Jurkat, Clone E6-1 (cell line): ENCODE results near the gene FTCD.
"Not testable (repeated sequence)": the region's sequence is repeated elsewhere in the genome, so short reads cannot be mapped to it uniquely, and the experiment has no call there.

Experiments
- DNase-seq: peaks from one replicate; pipeline ENCODE4 v3.0.0-alpha.2; 2011; ENCODE audit warnings: low read depth, low spot score
- H3K4me3 ChIP-seq: 2 replicates; pipeline ENCODE4 v1.5.1; 2011; ENCODE audit warnings: mild to moderate bottlenecking, low read length, control low read depth, moderate library complexity

The FTCD gene

DNA sequence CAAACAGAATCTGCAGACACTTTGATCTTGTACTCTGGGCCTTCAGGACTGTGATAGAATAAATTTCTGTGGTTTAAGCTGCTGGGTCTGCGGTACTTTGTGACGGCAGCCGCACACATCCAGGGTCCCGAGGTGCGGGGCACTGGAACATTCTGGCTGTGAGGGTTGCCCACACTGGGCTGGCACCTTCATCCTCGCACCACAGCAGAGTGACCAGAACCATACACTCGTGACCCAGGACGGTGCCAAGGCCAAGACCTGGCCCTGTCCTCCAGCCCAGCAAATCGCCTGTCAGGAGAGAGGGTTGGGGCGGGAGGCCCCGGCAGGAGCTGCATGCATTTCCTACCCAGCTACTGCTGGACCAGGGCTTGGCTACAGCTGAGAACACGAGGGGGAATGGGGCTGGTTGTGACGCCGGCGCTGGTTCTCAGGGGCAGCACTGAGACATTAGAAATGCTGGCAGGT is 2.6 kb upstream of the FTCD start:
- no peak for DNase-seq
- no peak overlapping the region for H3K4me3 ChIP-seq

DNA sequence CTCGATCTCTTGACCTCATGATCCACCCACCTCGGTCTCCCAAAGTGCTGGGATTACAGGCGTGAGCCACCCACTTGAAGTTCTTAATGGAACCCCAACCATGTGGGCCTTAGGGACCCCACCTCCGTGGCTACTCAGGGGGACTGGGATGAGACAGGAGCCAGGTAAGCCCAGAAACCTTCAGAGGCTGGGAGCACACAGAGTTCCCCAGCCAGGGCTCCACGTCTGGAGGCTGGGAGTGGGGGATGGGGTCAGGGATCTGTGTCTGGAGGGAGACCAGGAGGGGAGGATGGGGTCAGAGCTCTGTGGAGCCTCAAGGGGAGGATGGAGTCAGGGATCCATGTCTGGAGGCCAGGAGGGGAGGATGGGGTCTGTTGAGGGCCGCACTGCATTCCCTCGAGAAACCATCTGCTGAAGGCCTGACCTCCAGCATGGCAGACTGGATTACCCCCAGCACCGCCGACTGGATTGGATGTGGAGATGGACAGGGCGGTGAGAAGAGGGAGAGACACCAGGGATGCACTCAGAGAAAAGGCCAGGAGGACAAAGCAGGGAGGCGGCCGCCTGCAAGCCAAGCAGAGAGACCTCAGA is 2.1 kb upstream of the FTCD start:
- no peak for DNase-seq

GRCh38 chr21:46156678-46157077 is 1.3 kb upstream of the FTCD start:
- H3K4me3 ChIP-seq, result no peak overlapping the region
- no peak for DNase-seq

More for the DNA sequence above, 2.1 kb upstream of the FTCD start:
- no peak overlapping the region for H3K4me3 ChIP-seq

GRCh38 chr21:46156378-46156645 is 933 bp upstream of the FTCD start:
- H3K4me3 ChIP-seq, result no peak overlapping the region
- no peak for DNase-seq

DNA sequence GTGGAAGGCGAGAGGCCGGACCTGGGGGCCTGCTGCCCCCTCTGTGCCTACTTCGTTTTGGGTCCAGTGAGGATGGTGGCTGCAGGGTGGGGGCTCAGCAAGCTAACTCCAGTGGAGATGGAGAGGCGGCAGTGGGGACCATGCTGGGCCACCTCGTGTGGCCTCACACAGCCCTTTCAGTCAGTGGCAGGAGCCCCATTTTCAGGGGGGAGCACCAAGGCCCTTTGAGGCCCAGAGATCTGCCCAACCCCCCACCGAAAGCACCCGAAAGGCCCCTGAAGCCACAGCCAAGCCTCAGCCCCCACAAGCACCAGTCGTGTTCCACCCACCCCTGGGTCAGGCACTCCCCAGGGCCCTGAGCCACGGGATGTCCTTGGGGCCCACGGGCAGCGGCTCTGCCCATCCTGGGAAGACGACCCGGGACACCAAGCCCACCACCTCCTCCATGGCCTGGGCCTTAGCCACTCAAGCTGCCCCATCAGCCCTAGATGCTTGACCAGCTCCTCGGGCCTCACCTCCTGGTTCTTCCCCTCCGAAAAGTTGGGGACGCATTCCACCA is 345 bp downstream of the FTCD start:
- DNase-seq, result no peak
- H3K4me3 ChIP-seq, result no peak overlapping the region

GRCh38 chr21:46154155-46154954 is 1.0 kb downstream of the FTCD start:
- no peak overlapping the region for H3K4me3 ChIP-seq

GRCh38 chr21:46153247-46154154 is 1.9 kb downstream of the FTCD start:
- H3K4me3 ChIP-seq, result no peak overlapping the region
- DNase-seq, result no peak

More at GRCh38 chr21:46154155-46154954, 1.0 kb downstream of the FTCD start:
- no peak for DNase-seq

DNA sequence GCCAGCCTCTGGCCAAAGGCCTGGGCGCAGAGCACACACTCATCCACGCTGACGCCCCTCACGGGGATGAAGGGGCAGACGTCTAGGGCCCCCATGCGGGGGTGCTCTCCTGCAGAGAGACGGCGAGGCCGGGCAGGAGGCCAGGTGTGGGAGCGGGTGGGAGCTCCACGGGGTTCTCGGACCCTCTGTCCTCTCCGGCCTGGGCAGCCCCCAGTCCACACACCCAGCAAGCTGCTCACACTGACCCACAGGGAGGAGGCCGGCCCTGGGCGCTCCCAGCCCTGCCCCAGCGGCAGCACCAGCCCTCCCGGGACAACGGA is 2.5 kb downstream of the FTCD start:
- no peak for DNase-seq
- no peak overlapping the region for H3K4me3 ChIP-seq

DNA sequence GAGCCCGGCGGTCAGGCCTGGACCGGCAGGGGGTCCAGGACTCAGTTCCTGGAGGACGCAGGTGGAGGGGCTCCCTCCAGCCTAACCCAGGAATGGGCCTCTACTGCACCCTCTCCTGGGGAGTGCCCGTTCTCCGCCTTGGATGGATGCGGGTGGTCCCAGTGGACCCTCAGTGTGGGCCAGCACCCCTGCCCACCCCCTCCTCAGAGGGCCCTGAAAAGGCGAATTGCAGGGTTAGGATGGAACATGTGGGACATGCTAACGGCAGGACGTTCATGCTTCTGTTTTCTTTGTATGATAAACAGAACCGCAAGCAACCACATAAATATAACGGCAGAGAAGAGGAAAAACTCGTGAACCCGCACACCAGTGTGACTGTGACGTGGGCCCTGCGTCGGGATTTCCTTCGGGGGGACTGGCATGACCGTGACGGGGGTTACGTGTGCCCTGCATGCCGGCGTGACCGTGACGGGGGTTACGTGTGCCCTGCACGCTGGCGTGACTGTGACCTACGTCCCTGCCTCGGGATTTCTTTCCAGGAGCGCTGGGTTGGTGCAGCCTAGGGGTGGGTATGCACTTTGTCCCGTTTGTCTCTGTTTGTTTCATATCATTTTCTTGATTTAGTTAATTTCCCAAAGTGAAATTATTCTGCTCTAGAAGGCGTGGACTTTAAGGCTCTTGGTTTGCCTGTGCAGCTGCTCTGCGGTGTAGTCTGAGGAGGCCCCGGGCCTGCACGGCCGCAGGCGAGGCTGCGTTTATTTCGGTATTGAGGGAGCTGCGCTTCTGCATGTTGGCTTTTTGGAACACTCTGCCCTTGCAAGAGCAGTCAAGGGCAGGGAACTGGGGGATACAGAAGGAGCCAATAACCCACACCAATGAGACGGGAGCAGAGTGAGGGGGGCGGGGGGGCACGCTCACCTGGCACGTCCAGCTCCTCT is 3.1 kb downstream of the FTCD start:
- no peak for DNase-seq
- H3K4me3 ChIP-seq, result no peak overlapping the region

GRCh38 chr21:46151261-46151988 is 4.0 kb downstream of the FTCD start:
- no peak overlapping the region for H3K4me3 ChIP-seq
- DNase-seq, result no peak

- DNase-seq, result no peak
- no peak overlapping the region for H3K4me3 ChIP-seq
Measured at GRCh38 chr21:46150491-46151121, 4.8 kb downstream of the FTCD start.

GRCh38 chr21:46150073-46150472 is 5.3 kb downstream of the FTCD start:
- H3K4me3 ChIP-seq, result no peak overlapping the region
- no peak for DNase-seq

DNA sequence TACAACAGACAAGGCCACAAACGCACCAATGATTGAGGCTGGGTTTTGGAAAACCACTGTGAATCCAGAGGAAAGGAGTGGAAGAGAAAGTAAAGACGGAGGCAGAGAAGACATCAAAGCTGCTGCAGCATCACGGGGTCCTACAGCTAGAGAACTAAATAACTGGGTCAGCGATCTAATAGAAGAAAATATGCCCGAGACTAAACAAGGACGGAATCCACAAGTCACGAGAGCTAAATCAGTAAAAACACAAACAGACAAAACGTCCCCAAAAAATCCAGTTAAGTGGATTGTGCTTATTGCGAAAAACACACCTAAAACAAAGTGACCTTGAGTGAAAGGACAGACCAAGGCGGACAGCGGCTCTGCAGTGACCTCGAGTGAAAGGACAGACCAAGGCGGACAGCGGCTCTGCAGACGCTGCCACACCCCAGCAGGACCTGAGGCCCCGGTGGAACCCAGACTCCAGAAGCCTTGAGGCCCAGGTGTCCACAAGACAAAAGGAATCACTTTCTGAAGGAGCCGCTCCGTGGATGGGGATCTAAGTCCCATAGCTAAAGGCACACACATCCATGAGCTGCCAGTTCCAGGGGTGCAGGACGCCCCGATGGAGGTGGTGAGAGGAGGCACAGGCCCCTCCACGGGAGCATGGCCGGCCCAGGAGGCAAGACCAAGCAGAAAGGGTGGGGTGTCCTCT is 6.0 kb downstream of the FTCD start:
- H3K4me3 ChIP-seq, result no peak overlapping the region
- DNase-seq, result no peak

GRCh38 chr21:46148106-46148505 is 7.3 kb downstream of the FTCD start:
- H3K4me3 ChIP-seq, result no peak overlapping the region
- no peak for DNase-seq

- not testable (repeated sequence) for H3K4me3 ChIP-seq
- DNase-seq, result peak; percentile 44
Measured at GRCh38 chr21:46147429-46147828, 8.0 kb downstream of the FTCD start.

DNA sequence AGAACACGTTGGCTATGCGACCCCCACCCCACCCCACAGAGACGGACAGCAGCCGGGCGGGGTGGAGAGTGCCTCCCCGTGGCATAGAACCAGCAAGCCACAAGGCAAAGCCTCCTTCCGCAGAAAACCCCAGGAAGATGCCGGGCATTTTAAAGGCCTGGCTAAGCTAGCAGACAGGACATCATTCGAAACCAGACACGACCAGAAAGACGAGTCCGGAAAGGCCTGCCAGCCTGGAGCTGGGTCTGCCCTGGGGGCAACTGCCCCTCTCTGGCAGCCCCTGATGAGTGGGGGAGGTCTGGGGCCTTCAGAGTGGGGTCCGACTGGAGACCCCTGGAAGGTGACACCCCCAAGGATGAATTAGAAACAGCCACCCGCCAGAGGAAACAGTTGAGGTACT is 8.5 kb downstream of the FTCD start:
- no peak for DNase-seq

More for the DNA sequence above, 8.5 kb downstream of the FTCD start:
- no peak overlapping the region for H3K4me3 ChIP-seq
